NB4 (cell line): ENCODE results near the gene KRTAP19-8.

Experiments used
- CTCF ChIP-seq: IDR thresholded peaks from one replicate; pipeline ENCODE4 v1.5.1; 2012; ENCODE audit warnings: low read depth, low read length
- MYC ChIP-seq: IDR thresholded peaks from 2 replicates; pipeline ENCODE4 v1.6.1; 2011; ENCODE audit warnings: low read depth, low read length
- POLR2A ChIP-seq: IDR thresholded peaks from 2 replicates; pipeline ENCODE4 v1.6.1; 2011; ENCODE audit warnings: mild to moderate bottlenecking; ENCODE audit not compliant: insufficient read length; ENCODE audit errors: extremely low read depth

GRCh38 chr21:31014891-31015290, 23.4 kb downstream of the KRTAP19-8 start:
- TF ChIP-seq CTCF (no peak), POLR2A (no peak), MYC (no peak)
